Subcutaneous abdominal adipose tissue (tissue), 5 donors: ENCODE results near the gene RBFOX2.
"Not testable (repeated sequence)": the region's sequence is repeated elsewhere in the genome, so short reads cannot be mapped to it uniquely, and the experiment has no call there.

Experiments
- H3K27ac ChIP-seq: one replicate; pipeline ENCODE4 v1.7.0; 2013; ENCODE audit warnings: low read depth, mild to moderate bottlenecking, inconsistent platforms, low read length, moderate library complexity
- H3K27me3 ChIP-seq, 5 donors: one replicate each; pipeline ENCODE4 v1.7.0; 2013; ENCODE audit warnings: low read length in 5 of 5, inconsistent platforms in 1 of 5; ENCODE audit not compliant: control insufficient read depth in 5 of 5, insufficient read depth in 4 of 5
- H3K36me3 ChIP-seq, 5 donors: one replicate each; pipeline ENCODE4 v1.7.0; 2013; ENCODE audit warnings: low read length in 5 of 5; ENCODE audit not compliant: control insufficient read depth in 5 of 5, insufficient read depth in 5 of 5
- H3K4me1 ChIP-seq, 5 donors: one replicate each; pipeline ENCODE4 v1.7.0; 2013; ENCODE audit warnings: low read length in 5 of 5, mild to moderate bottlenecking in 3 of 5, moderate library complexity in 1 of 5; ENCODE audit not compliant: control insufficient read depth in 5 of 5, insufficient read depth in 5 of 5
- H3K4me3 ChIP-seq, 5 donors: one replicate each; pipeline ENCODE4 v1.7.0; 2013; ENCODE audit warnings: low read length in 5 of 5, low read depth in 1 of 5
- H3K9ac ChIP-seq, 5 donors: one replicate each; pipeline ENCODE4 v1.7.0; 2013; ENCODE audit warnings: low read length in 5 of 5, mild to moderate bottlenecking in 4 of 5, moderate library complexity in 3 of 5
- H3K9me3 ChIP-seq, 5 donors: one replicate each; pipeline ENCODE4 v1.7.0; 2013; ENCODE audit warnings: low read length in 5 of 5; ENCODE audit not compliant: control insufficient read depth in 5 of 5
- donor health status: healthy.
- donor health status: healthy.
- donor health status: healthy.
- donor health status: healthy.
- donor health status: healthy.

The RBFOX2 gene

GRCh38 chr22:36028646-36029405 lies at the start of gene RBFOX2:
Gene RBFOX2 (minus strand): TSS chr22:36028824. CDS start chr22:36028425, 399 bp downstream.
- H3K27me3 ChIP-seq = no peaks in the 10 kb centered on the region
- peaks cover 0 to 2% (median 0%) of the 10 kb centered on the region in 5 donors for H3K36me3 ChIP-seq
- H3K4me3 ChIP-seq = peak within 1 kb of the TSS; percentile 80 to 91 (median 86)
- peak within 1 kb of the TSS; percentile 87 for H3K27ac ChIP-seq
- H3K9ac ChIP-seq = peak within 1 kb of the TSS; percentile 72 to 89 (median 81)
- H3K9me3 ChIP-seq = no peaks in the 10 kb centered on the region
- H3K4me1 ChIP-seq = peaks cover 0 to 26% (median 25%) of the 10 kb centered on the region in 5 donors

- Histone ChIP-seq H3K27ac (peak overlapping the region; percentile 4), H3K27me3 (no peaks in the 10 kb centered on the region), H3K9ac (no peak overlapping the region), H3K4me1 (peaks cover 0 to 6% (median 5%) of the 10 kb centered on the region in 5 donors), H3K4me3 (no peak overlapping the region), H3K36me3 (no peaks in the 10 kb centered on the region), H3K9me3 (no peaks in the 10 kb centered on the region)
Observed at GRCh38 chr22:36077271-36077670, 48.6 kb upstream of the RBFOX2 start.

GRCh38 chr22:36075724-36076123 lies 47.1 kb upstream of the RBFOX2 start:
- H3K27ac ChIP-seq = no peak overlapping the region
- no peak overlapping the region for H3K9ac ChIP-seq
- H3K4me1 ChIP-seq = peaks cover 0 to 6% (median 5%) of the 10 kb centered on the region in 5 donors
- no peak overlapping the region for H3K4me3 ChIP-seq
- H3K27me3 ChIP-seq = no peaks in the 10 kb centered on the region
- no peaks in the 10 kb centered on the region for H3K9me3 ChIP-seq
- no peaks in the 10 kb centered on the region for H3K36me3 ChIP-seq

- Histone ChIP-seq H3K4me3 (no peak overlapping the region), H3K27me3 (no peaks in the 10 kb centered on the region), H3K27ac (no peak overlapping the region), H3K9ac (no peak overlapping the region), H3K9me3 (no peaks in the 10 kb centered on the region), H3K36me3 (no peaks in the 10 kb centered on the region), H3K4me1 (peaks cover 0 to 6% (median 5%) of the 10 kb centered on the region in 5 donors)
Observed at GRCh38 chr22:36075230-36075629, 46.6 kb upstream of the RBFOX2 start.

- no peaks in the 10 kb centered on the region for H3K9me3 ChIP-seq
- no peak overlapping the region for H3K9ac ChIP-seq
- no peaks in the 10 kb centered on the region for H3K27me3 ChIP-seq
- no peak overlapping the region for H3K4me3 ChIP-seq
- H3K4me1 ChIP-seq = peaks cover 0 to 6% (median 5%) of the 10 kb centered on the region in 5 donors
- H3K27ac ChIP-seq = no peak overlapping the region
- H3K36me3 ChIP-seq = no peaks in the 10 kb centered on the region
Observed at GRCh38 chr22:36073476-36073875, 44.9 kb upstream of the RBFOX2 start.

- H3K27ac ChIP-seq, H3K9ac ChIP-seq, H3K27me3 ChIP-seq, H3K9me3 ChIP-seq, H3K36me3 ChIP-seq, H3K4me3 ChIP-seq: not testable (repeated sequence)
- peaks cover 0 to 10% (median 6%) of the 10 kb centered on the region in 5 donors for H3K4me1 ChIP-seq
Observed at GRCh38 chr22:36070645-36071044, 42.0 kb upstream of the RBFOX2 start.

GRCh38 chr22:36069368-36069767 lies 40.7 kb upstream of the RBFOX2 start:
- no peaks in the 10 kb centered on the region for H3K9me3 ChIP-seq
- no peak overlapping the region for H3K9ac ChIP-seq
- no peak overlapping the region for H3K27ac ChIP-seq
- H3K27me3 ChIP-seq = no peaks in the 10 kb centered on the region
- no peaks in the 10 kb centered on the region for H3K36me3 ChIP-seq
- peaks cover 2 to 16% (median 12%) of the 10 kb centered on the region in 5 donors for H3K4me1 ChIP-seq
- no peak overlapping the region for H3K4me3 ChIP-seq

GRCh38 chr22:36068776-36069344 lies 40.2 kb upstream of the RBFOX2 start:
- H3K27me3 ChIP-seq = no peaks in the 10 kb centered on the region
- peaks cover 2 to 16% (median 12%) of the 10 kb centered on the region in 5 donors for H3K4me1 ChIP-seq
- no peaks in the 10 kb centered on the region for H3K36me3 ChIP-seq
- no peak overlapping the region for H3K9ac ChIP-seq
- H3K27ac ChIP-seq = no peak overlapping the region
- no peak overlapping the region for H3K4me3 ChIP-seq
- no peaks in the 10 kb centered on the region for H3K9me3 ChIP-seq

GRCh38 chr22:36067235-36067558 lies 38.6 kb upstream of the RBFOX2 start:
- Histone ChIP-seq H3K4me3 (no peak overlapping the region), H3K36me3 (no peaks in the 10 kb centered on the region), H3K27ac (no peak overlapping the region), H3K9ac (no peak overlapping the region), H3K9me3 (no peaks in the 10 kb centered on the region), H3K27me3 (no peaks in the 10 kb centered on the region), H3K4me1 (peaks cover 2 to 16% (median 12%) of the 10 kb centered on the region in 5 donors)

GRCh38 chr22:36065775-36066544 lies 37.3 kb upstream of the RBFOX2 start:
- peak overlapping the region; percentile 59 to 86 (median 85) for H3K9ac ChIP-seq
- peaks cover 2 to 16% (median 12%) of the 10 kb centered on the region in 5 donors for H3K4me1 ChIP-seq
- H3K27me3 ChIP-seq = no peaks in the 10 kb centered on the region
- no peaks in the 10 kb centered on the region for H3K9me3 ChIP-seq
- no peaks in the 10 kb centered on the region for H3K36me3 ChIP-seq
- H3K4me3 ChIP-seq = peak overlapping the region; percentile 66 to 88 (median 70)
- H3K27ac ChIP-seq = peak overlapping the region; percentile 74
